Loucy (cell line): ENCODE data around the gene PACSIN2.

ENCODE experiments used
- H2AFZ ChIP-seq: fragments of 200-600 bp; sonication (generic); 2 replicates; pipeline ENCODE4 v1.6.0; 2016; ENCODE audit warnings: antibody characterized with exemption, mild to moderate bottlenecking, low read length, moderate library complexity
- H3F3A ChIP-seq: fragments of 200-600 bp; 2 replicates; pipeline ENCODE4 v1.6.0; 2016; ENCODE audit warnings: antibody characterized with exemption, low read depth, mild to moderate bottlenecking
- H3K27me3 ChIP-seq: fragments of 200-600 bp; sonication (generic); 2 replicates; pipeline ENCODE4 v1.6.1; 2014; ENCODE audit warnings: low read length, mild to moderate bottlenecking; ENCODE audit not compliant: insufficient read depth, poor library complexity, severe bottlenecking
- H3K36me3 ChIP-seq: fragments of 200-600 bp; sonication (generic); 2 replicates; pipeline ENCODE4 v1.6.1; 2016; ENCODE audit warnings: low read length; ENCODE audit not compliant: insufficient read depth
- H3K4me1 ChIP-seq: fragments of 200-600 bp; sonication (generic); 2 replicates; pipeline ENCODE4 v1.5.1; 2014; ENCODE audit warnings: low read length, mild to moderate bottlenecking; ENCODE audit not compliant: insufficient read depth, poor library complexity, severe bottlenecking
- H3K4me2 ChIP-seq: fragments of 200-600 bp; sonication (generic); 2 replicates; pipeline ENCODE4 v1.6.0; 2014; ENCODE audit warnings: antibody characterized with exemption, low read length, low read depth, mild to moderate bottlenecking; ENCODE audit not compliant: poor library complexity, severe bottlenecking
- H3K4me3 ChIP-seq: fragments of 200-600 bp; sonication (generic); 2 replicates; pipeline ENCODE4 v1.5.1; 2014; ENCODE audit warnings: low read length, mild to moderate bottlenecking, mixed read lengths; ENCODE audit not compliant: poor library complexity, severe bottlenecking
- H3K79me2 ChIP-seq: fragments of 200-600 bp; sonication (generic); 2 replicates; pipeline ENCODE4 v1.6.1; 2014; ENCODE audit warnings: low read length; ENCODE audit not compliant: insufficient read depth
- H3K9ac ChIP-seq: fragments of 200-600 bp; sonication (generic); 2 replicates; pipeline ENCODE4 v1.6.0; 2014; ENCODE audit warnings: mild to moderate bottlenecking, low read depth, low read length, moderate library complexity; ENCODE audit not compliant: poor library complexity, severe bottlenecking
- H3K9me2 ChIP-seq: fragments of 200-600 bp; sonication (generic); replicated peaks from 2 replicates; pipeline ENCODE4 v1.6.1; 2016; ENCODE audit warnings: low read depth, low read length, mixed read lengths
- H3K9me3 ChIP-seq: fragments of 200-600 bp; sonication (generic); 2 replicates; pipeline ENCODE4 v1.6.1; 2014; ENCODE audit warnings: mild to moderate bottlenecking, antibody characterized with exemption, low read length, low read depth; ENCODE audit not compliant: insufficient read depth
- H4K20me1 ChIP-seq: fragments of 200-600 bp; sonication (generic); 2 replicates; pipeline ENCODE4 v1.6.0; 2014; ENCODE audit warnings: antibody characterized with exemption, low read length, mild to moderate bottlenecking; ENCODE audit not compliant: insufficient read depth, poor library complexity, severe bottlenecking
- CTCF ChIP-seq: fragments of 200-600 bp; sonication (generic); conservative IDR thresholded peaks from 2 replicates; pipeline ENCODE4 v1.5.1; 2014; ENCODE audit warnings: mild to moderate bottlenecking, antibody characterized with exemption, low read length
- EZH2phosphoT487 ChIP-seq: fragments of 200-600 bp; IDR thresholded peaks from 2 replicates; pipeline ENCODE4 v1.6.1; 2018; ENCODE audit warnings: antibody characterized with exemption, mild to moderate bottlenecking, moderate library complexity, borderline replicate concordance

PACSIN2 gene

GRCh38 chr22:42837556-42837955, 177.4 kb downstream of the PACSIN2 start:
- H3K9me2 ChIP-seq = no peaks in the 10 kb centered on the region
- H2AFZ ChIP-seq = no peak overlapping the region
- H3K4me2 ChIP-seq = no peak overlapping the region
- no peaks in the 10 kb centered on the region for H4K20me1 ChIP-seq
- H3K4me3 ChIP-seq = no peak overlapping the region
- peaks cover 73% of the 10 kb centered on the region for H3K36me3 ChIP-seq
- H3K27me3 ChIP-seq = no peaks in the 10 kb centered on the region
- no peaks in the 10 kb centered on the region for H3F3A ChIP-seq
- no peak overlapping the region for H3K9ac ChIP-seq
- TF ChIP-seq CTCF = no peak
- TF ChIP-seq EZH2phosphoT487 = no peak
- H3K9me3 ChIP-seq = no peaks in the 10 kb centered on the region
- H3K4me1 ChIP-seq = no peaks in the 10 kb centered on the region
- 0 out of 2 replicates have a peak, but pooled peaks cover 3% of the 10 kb centered on the region for H3K79me2 ChIP-seq

GRCh38 chr22:42836026-42836425, 178.9 kb downstream of the PACSIN2 start:
- Histone ChIP-seq H3F3A (no peaks in the 10 kb centered on the region), H2AFZ (no peak overlapping the region), H3K27me3 (no peaks in the 10 kb centered on the region), H3K4me1 (no peaks in the 10 kb centered on the region), H3K4me3 (no peak overlapping the region), H3K9ac (no peak overlapping the region), H3K9me2 (no peaks in the 10 kb centered on the region), H3K4me2 (no peak overlapping the region), H3K79me2 (no peaks in the 10 kb centered on the region), H4K20me1 (no peaks in the 10 kb centered on the region), H3K36me3 (peaks cover 77% of the 10 kb centered on the region), H3K9me3 (no peaks in the 10 kb centered on the region)
- TF ChIP-seq EZH2phosphoT487 (no peak), CTCF (no peak)

GRCh38 chr22:42834177-42834949, 180.6 kb downstream of the PACSIN2 start:
- no peak overlapping the region for H3K4me3 ChIP-seq
- H3K9me3 ChIP-seq = no peaks in the 10 kb centered on the region
- TF ChIP-seq EZH2phosphoT487 (no peak), CTCF (no peak)
- no peak overlapping the region for H3K9ac ChIP-seq
- H4K20me1 ChIP-seq = no peaks in the 10 kb centered on the region
- H3K4me1 ChIP-seq = no peaks in the 10 kb centered on the region
- no peaks in the 10 kb centered on the region for H3F3A ChIP-seq
- no peak overlapping the region for H3K4me2 ChIP-seq
- no peaks in the 10 kb centered on the region for H3K79me2 ChIP-seq
- no peaks in the 10 kb centered on the region for H3K9me2 ChIP-seq
- H2AFZ ChIP-seq = no peak overlapping the region
- no peaks in the 10 kb centered on the region for H3K27me3 ChIP-seq
- peaks cover 80% of the 10 kb centered on the region for H3K36me3 ChIP-seq
